Osteoblast (primary cell): Measurements from ENCODE around the gene CLEC18A. TPM values are rescaled to one million over a fixed set of nuclear protein-coding genes. Genes with fewer than 3 reads are reported as not detected.

Source experiments
- DNase-seq: peaks from one replicate; pipeline ENCODE4 v3.0.0; 2011; ENCODE audit warnings: low spot score, mixed read lengths; ENCODE audit not compliant: insufficient read length; ENCODE audit errors: missing footprints
- H2AFZ ChIP-seq: 2 replicates; pipeline ENCODE4 v1.6.0; 2011; ENCODE audit warnings: mild to moderate bottlenecking, low read length
- H3K27ac ChIP-seq: 2 replicates; pipeline ENCODE4 v1.5.1; 2011; ENCODE audit warnings: mild to moderate bottlenecking, low read depth, low read length, moderate library complexity
- H3K27me3 ChIP-seq: 2 replicates; pipeline ENCODE4 v1.6.0; 2012; ENCODE audit warnings: mild to moderate bottlenecking, control low read depth, inconsistent platforms, low read length, moderate library complexity; ENCODE audit not compliant: insufficient read depth
- H3K36me3 ChIP-seq: 2 replicates; pipeline ENCODE4 v1.5.1; 2011; ENCODE audit warnings: mild to moderate bottlenecking, low read length, control low read depth, moderate library complexity; ENCODE audit not compliant: insufficient read depth
- H3K4me1 ChIP-seq: 2 replicates; pipeline ENCODE4 v1.5.1; 2011; ENCODE audit warnings: mild to moderate bottlenecking, low read length, control low read depth, moderate library complexity; ENCODE audit not compliant: insufficient read depth
- H3K4me2 ChIP-seq: 2 replicates; pipeline ENCODE4 v1.6.0; 2011; ENCODE audit warnings: mild to moderate bottlenecking, low read length; ENCODE audit not compliant: insufficient read depth
- H3K4me3 ChIP-seq: fragments of 200-600 bp; sonication (generic); 3 replicates; pipeline ENCODE4 v1.5.1; 2012; ENCODE audit warnings: mild to moderate bottlenecking, low read length, inconsistent platforms; ENCODE audit not compliant: insufficient read depth
- H3K79me2 ChIP-seq: 2 replicates; pipeline ENCODE4 v1.6.0; 2012; ENCODE audit warnings: mild to moderate bottlenecking, low read length, control low read depth, inconsistent platforms; ENCODE audit not compliant: insufficient read depth
- H3K9me3 ChIP-seq: 2 replicates; pipeline ENCODE4 v1.5.1; 2011; ENCODE audit warnings: low read depth, low read length, control low read depth
- H4K20me1 ChIP-seq: 2 replicates; pipeline ENCODE4 v1.6.0; 2012; ENCODE audit warnings: mild to moderate bottlenecking, low read length, control low read depth; ENCODE audit not compliant: insufficient read depth
- CTCF ChIP-seq: IDR thresholded peaks from 2 replicates; pipeline ENCODE4 v1.5.1; 2011; ENCODE audit warnings: mild to moderate bottlenecking, low read depth, low read length, moderate library complexity; ENCODE audit errors: extremely low read depth
- total RNA-seq: library from RNA; depleted of rRNA; stranded (reverse); fragments of >200 nt; gene quantifications from 2 replicates; pipeline ENCODE4 v1.2.3, GENCODE V29; 2012

CLEC18A gene
- total RNA-seq, 1 donor: 1.1 TPM

GRCh38 chr16:69935740-69936139 is 15.4 kb upstream of the CLEC18A start:
- Histone ChIP-seq H2AFZ (no peak overlapping the region), H3K9me3 (no peaks in the 10 kb centered on the region), H3K27me3 (no peaks in the 10 kb centered on the region), H3K27ac (no peak overlapping the region), H3K36me3 (peaks cover 99% of the 10 kb centered on the region), H3K4me3 (no peak overlapping the region), H3K4me2 (no peak overlapping the region), H4K20me1 (peaks cover 19% of the 10 kb centered on the region), H3K79me2 (peaks cover 6% of the 10 kb centered on the region), H3K4me1 (no peaks in the 10 kb centered on the region)
- no peak for TF ChIP-seq CTCF
- peak; percentile 31 for DNase-seq

GRCh38 chr16:69936252-69936651 is 14.9 kb upstream of the CLEC18A start:
- H2AFZ ChIP-seq: no peak overlapping the region
- H3K27me3 ChIP-seq: no peaks in the 10 kb centered on the region
- no peaks in the 10 kb centered on the region for H3K9me3 ChIP-seq
- no peak for TF ChIP-seq CTCF
- no peak overlapping the region for H3K4me2 ChIP-seq
- peaks cover 19% of the 10 kb centered on the region for H4K20me1 ChIP-seq
- peaks cover 99% of the 10 kb centered on the region for H3K36me3 ChIP-seq
- H3K27ac ChIP-seq: no peak overlapping the region
- H3K79me2 ChIP-seq: peaks cover 3% of the 10 kb centered on the region
- H3K4me1 ChIP-seq: no peaks in the 10 kb centered on the region
- peak; percentile 39 for DNase-seq
- H3K4me3 ChIP-seq: no peak overlapping the region

GRCh38 chr16:69936751-69937211 is 14.4 kb upstream of the CLEC18A start:
- peak; percentile 65 for DNase-seq
- Histone ChIP-seq H3K4me3 (no peak overlapping the region), H4K20me1 (peaks cover 19% of the 10 kb centered on the region), H3K79me2 (peaks cover 3% of the 10 kb centered on the region), H3K27me3 (no peaks in the 10 kb centered on the region), H2AFZ (no peak overlapping the region), H3K36me3 (peaks cover 96% of the 10 kb centered on the region), H3K9me3 (no peaks in the 10 kb centered on the region), H3K4me2 (no peak overlapping the region), H3K4me1 (no peaks in the 10 kb centered on the region), H3K27ac (no peak overlapping the region)
- TF ChIP-seq CTCF: no peak

- Histone ChIP-seq H4K20me1 (peaks cover 19% of the 10 kb centered on the region), H3K4me3 (no peak overlapping the region), H3K27ac (no peak overlapping the region), H3K79me2 (peaks cover 3% of the 10 kb centered on the region), H3K4me2 (no peak overlapping the region), H3K9me3 (no peaks in the 10 kb centered on the region), H3K27me3 (no peaks in the 10 kb centered on the region), H3K36me3 (peaks cover 89% of the 10 kb centered on the region), H2AFZ (no peak overlapping the region), H3K4me1 (no peaks in the 10 kb centered on the region)
- peak; percentile 88 for DNase-seq
- TF ChIP-seq CTCF: peak; percentile 29
These were observed 13.6 kb upstream of the CLEC18A start for GRCh38 chr16:69937465-69937951.
